Fibroblast of peridontal ligament (primary cell): ENCODE measurements around the gene AHDC1.
"Not testable (repeated sequence)": the region's sequence is repeated elsewhere in the genome, so short reads cannot be mapped to it uniquely, and the experiment has no call there.

Experiments used
- DNase-seq: peaks from one replicate; pipeline ENCODE4 v3.0.0-alpha.2; 2010; ENCODE audit errors: extremely low read depth

AHDC1 gene

GRCh38 chr1:27549807-27550408, 54.0 kb downstream of the AHDC1 start:
- no peak for DNase-seq

- no peak for DNase-seq
These were observed 54.9 kb downstream of the AHDC1 start for GRCh38 chr1:27548858-27549719.

GRCh38 chr1:27548136-27548853, 55.6 kb downstream of the AHDC1 start:
- no peak for DNase-seq

- DNase-seq: no peak
These were observed 56.5 kb downstream of the AHDC1 start for GRCh38 chr1:27547220-27548116.

- DNase-seq: no peak
These were observed 58.1 kb downstream of the AHDC1 start for GRCh38 chr1:27545876-27546275.

GRCh38 chr1:27545271-27545670, 58.7 kb downstream of the AHDC1 start:
- DNase-seq: peak; percentile 69

GRCh38 chr1:27544834-27545233, 59.1 kb downstream of the AHDC1 start:
- no peak for DNase-seq

GRCh38 chr1:27543284-27543683, 60.7 kb downstream of the AHDC1 start:
- no peak for DNase-seq

- no peak for DNase-seq
These were observed 61.3 kb downstream of the AHDC1 start for GRCh38 chr1:27542463-27543273.

- peak; percentile 58 for DNase-seq
These were observed 63.8 kb downstream of the AHDC1 start for GRCh38 chr1:27539901-27540861.

- peak; percentile 55 for DNase-seq
These were observed 65.2 kb downstream of the AHDC1 start for GRCh38 chr1:27538793-27539192.

- not testable (repeated sequence) for DNase-seq
These were observed 65.7 kb downstream of the AHDC1 start for GRCh38 chr1:27538305-27538676.

GRCh38 chr1:27536767-27537166, 67.2 kb downstream of the AHDC1 start:
- DNase-seq: peak; percentile 81

- DNase-seq: no peak
These were observed 67.8 kb downstream of the AHDC1 start for GRCh38 chr1:27536010-27536757.

- no peak for DNase-seq
These were observed 68.6 kb downstream of the AHDC1 start for GRCh38 chr1:27535386-27535785.

GRCh38 chr1:27531959-27532685, 71.8 kb downstream of the AHDC1 start:
- no peak for DNase-seq

GRCh38 chr1:27530192-27530591, 73.8 kb downstream of the AHDC1 start:
- DNase-seq: no peak

- DNase-seq: no peak
These were observed 74.3 kb downstream of the AHDC1 start for GRCh38 chr1:27529704-27530018.
